Endothelial cell of umbilical vein (primary cell): Measurements from ENCODE around the gene MAGEB17. TPM values are rescaled to one million over a fixed set of nuclear protein-coding genes. Genes with fewer than 3 reads are reported as not detected.

Experiments used
- BruUV-seq: library from RNA; stranded (reverse); fragments of 400-500 nt; replicated peaks from 2 replicates; lab custom pipeline; 2021; lab: Mats Ljungman, UMichigan
- CTCF ChIA-PET: fragments of 300-600, 350-600 bp; sonication (Branson Sonifier 250); formaldehyde crosslinking; loops from one replicate; lab custom pipeline; 2021; ENCODE audit warnings: antibody characterized with exemption, inconsistent platforms; lab: Charles Lee
- POLR2A ChIA-PET: fragments of 300-600, 350-600 bp; sonication (Branson Sonifier 250); formaldehyde crosslinking; loops from one replicate; lab custom pipeline; 2021; ENCODE audit warnings: antibody characterized with exemption, inconsistent platforms; lab: Charles Lee
- DNase-seq: peaks from one replicate; pipeline ENCODE4 v3.0.0-alpha.2; 2011; ENCODE audit warnings: low read depth, low spot score
- FAIRE-seq: peaks from 2 replicates; lab custom pipeline; 2011; peaks lifted over from hg19 to GRCh38; lab: Jason Lieb, UNC
- H2AFZ ChIP-seq: 2 replicates; pipeline ENCODE4 v1.6.0; 2012; ENCODE audit warnings: low read depth, low read length, control low read depth, inconsistent platforms
- H3K27ac ChIP-seq: 2 replicates; pipeline ENCODE4 v1.5.1; 2011; ENCODE audit warnings: low read depth, mild to moderate bottlenecking, control low read depth, low read length, moderate library complexity; ENCODE audit not compliant: insufficient read depth
- H3K27me3 ChIP-seq, 2 experiments: 2 replicates each; pipeline versions ENCODE4 v1.6.0 to v1.6.1; 2011; ENCODE audit warnings: low read length in 2 of 2, mixed read lengths in 1 of 2; ENCODE audit not compliant: control insufficient read depth in 2 of 2, insufficient read depth in 2 of 2
- H3K36me3 ChIP-seq, 2 experiments: 2 replicates in 1 of 2; 3 replicates in 1 of 2; pipeline ENCODE4 v1.5.1; 2011; ENCODE audit warnings: low read length in 2 of 2, mild to moderate bottlenecking in 1 of 2, moderate library complexity in 1 of 2; ENCODE audit not compliant: control insufficient read depth in 2 of 2, insufficient read depth in 2 of 2; ENCODE audit errors: extremely low read depth in 1 of 2
- H3K4me1 ChIP-seq: 3 replicates; pipeline ENCODE4 v1.5.1; 2011; ENCODE audit warnings: mild to moderate bottlenecking, low read length; ENCODE audit not compliant: control insufficient read depth, insufficient read depth; ENCODE audit errors: extremely low read depth
- H3K4me2 ChIP-seq: 2 replicates; pipeline ENCODE4 v1.6.1; 2011; ENCODE audit warnings: low read length, control low read depth, mixed read lengths; ENCODE audit not compliant: insufficient read depth
- H3K4me3 ChIP-seq, 3 experiments: fragments of 200-600 bp in 1 of 3; sonication (generic), shearing (Covaris generic) in 1 of 3; replicated peaks in 1 of 3; 2 replicates each; pipeline ENCODE4 v1.5.1; 2011 to 2016; ENCODE audit warnings: control low read depth in 3 of 3, low read length in 3 of 3, mild to moderate bottlenecking in 2 of 3, inconsistent platforms in 1 of 3, low read depth in 1 of 3, moderate library complexity in 1 of 3; ENCODE audit not compliant: insufficient read depth in 1 of 3
- H3K79me2 ChIP-seq: 2 replicates; pipeline ENCODE4 v1.6.0; 2012; ENCODE audit warnings: low read length, inconsistent platforms; ENCODE audit not compliant: control insufficient read depth, insufficient read depth
- H3K9ac ChIP-seq: replicated peaks from 2 replicates; pipeline ENCODE3; 2011; ENCODE audit warnings: low read length, control low read depth; ENCODE audit not compliant: insufficient read depth; ENCODE audit errors: extremely low read depth
- H3K9me1 ChIP-seq: replicated peaks from 3 replicates; pipeline ENCODE4 v1.6.0; 2011; ENCODE audit warnings: mild to moderate bottlenecking, low read length; ENCODE audit not compliant: control insufficient read depth, insufficient read depth; ENCODE audit errors: extremely low read depth
- H3K9me3 ChIP-seq: replicated peaks from 2 replicates; pipeline ENCODE4 v1.5.1; 2012; ENCODE audit warnings: low read length, inconsistent platforms; ENCODE audit not compliant: control insufficient read depth, insufficient read depth
- H4K20me1 ChIP-seq: replicated peaks from 2 replicates; pipeline ENCODE3; 2011; ENCODE audit warnings: mild to moderate bottlenecking, low read length; ENCODE audit not compliant: control insufficient read depth, insufficient read depth; ENCODE audit errors: extremely low read depth
- FOS ChIP-seq: IDR thresholded peaks from 2 replicates; pipeline ENCODE4 v1.6.1; 2011; ENCODE audit warnings: mild to moderate bottlenecking, low read length, moderate library complexity, borderline replicate concordance; ENCODE audit not compliant: insufficient read depth
- GATA2 ChIP-seq: IDR thresholded peaks from 2 replicates; pipeline ENCODE4 v1.7.0; 2011; ENCODE audit warnings: low read depth, mild to moderate bottlenecking, moderate library complexity, mixed read lengths, low read length; ENCODE audit not compliant: insufficient read length, insufficient read depth
- JUN ChIP-seq: IDR thresholded peaks from 2 replicates; pipeline ENCODE4 v1.6.1; 2011; ENCODE audit warnings: borderline replicate concordance, low read depth; ENCODE audit not compliant: insufficient read length, insufficient read depth
- MYC ChIP-seq: IDR thresholded peaks from one replicate; pipeline ENCODE4 v1.6.1; 2011; ENCODE audit warnings: mild to moderate bottlenecking, low read depth, low read length
- POLR2A ChIP-seq: IDR thresholded peaks from 2 replicates; pipeline ENCODE4 v1.6.1; 2012; ENCODE audit warnings: low read depth, mild to moderate bottlenecking, control low read depth, low read length
- POLR2AphosphoS5 ChIP-seq: IDR thresholded peaks from 2 replicates; pipeline ENCODE4 v1.6.1; 2012; ENCODE audit warnings: low read depth, mild to moderate bottlenecking, control low read depth, low read length, moderate library complexity; ENCODE audit not compliant: insufficient read depth
- dilution Hi-C: fragments of 300-500 bp; cut with MboI; formaldehyde crosslinking; loops from one replicate; pipeline ENCODE4 v1.15.0; 2019; ENCODE audit warnings: low sequenced_read_pairs; ENCODE audit not compliant: extremely low pct_ligation_motif_present
- intact Hi-C: fragments of 100-400 bp; cut with micrococcal nuclease; formaldehyde crosslinking; loops from one replicate; pipeline ENCODE4 v1.10.0; 2022
- polyA plus RNA-seq, 4 experiments: library from polyadenylated mRNA; depleted of rRNA in 3 of 4; stranded (reverse) in 3 of 4; unstranded in 1 of 4; fragments of >200 nt; gene quantifications; 2 replicates each; pipeline versions ENCODE4 v1.2.1 to v1.2.3, GENCODE V29; 2011 to 2012; ENCODE audit warnings: missing spikeins in 1 of 4
- total RNA-seq: library from RNA; stranded (reverse); gene quantifications from 2 replicates; pipeline ENCODE4 v1.2.3, GENCODE V29; 2021
- TF ChIP-seq, protein P1 (sequence below), 2 donors: IDR thresholded peaks; 1 replicate in 1 of 2; 2 replicates in 1 of 2; pipeline ENCODE4 v1.5.1; 2011; ENCODE audit warnings: low read length in 2 of 2, mild to moderate bottlenecking in 2 of 2, moderate library complexity in 2 of 2, control low read depth in 1 of 2, inconsistent platforms in 1 of 2, low read depth in 1 of 2; ENCODE audit not compliant: insufficient read depth in 1 of 2; ENCODE audit errors: extremely low read depth in 1 of 2

MAGEB17 gene
- total and polyA plus RNA-seq, 2 donors (not counting 3 experiments of a cell fraction or from before 2014, with no cell fraction given) = not detected

GRCh38 chrX:16175329-16176061 lies 8.2 kb downstream of the MAGEB17 start:
- H4K20me1 ChIP-seq = no peaks in the 10 kb centered on the region
- H3K27me3 ChIP-seq = peaks cover 0 to 2% of the 10 kb centered on the region in 2 experiments
- ChIA-PET POLR2A (no interaction called here), CTCF (no interaction called here)
- no peak for FAIRE-seq
- dilution Hi-C loops = no loop called here
- no peak overlapping the region for H3K27ac ChIP-seq
- intact Hi-C loops = loop anchor here (5.0 kb wide), 1 partner anchor 33 kb away; no protein-coding TSS in a partner anchor
- H3K9me1 ChIP-seq = no peaks in the 10 kb centered on the region
- H2AFZ ChIP-seq = no peak overlapping the region
- no peak overlapping the region for H3K4me3 ChIP-seq
- no peaks in the 10 kb centered on the region for H3K9me3 ChIP-seq
- TF ChIP-seq JUN (no peak), FOS (no peak), POLR2AphosphoS5 (no peak), GATA2 (no peak), MYC (no peak), POLR2A (no peak)
- TF ChIP-seq, protein P1, sequence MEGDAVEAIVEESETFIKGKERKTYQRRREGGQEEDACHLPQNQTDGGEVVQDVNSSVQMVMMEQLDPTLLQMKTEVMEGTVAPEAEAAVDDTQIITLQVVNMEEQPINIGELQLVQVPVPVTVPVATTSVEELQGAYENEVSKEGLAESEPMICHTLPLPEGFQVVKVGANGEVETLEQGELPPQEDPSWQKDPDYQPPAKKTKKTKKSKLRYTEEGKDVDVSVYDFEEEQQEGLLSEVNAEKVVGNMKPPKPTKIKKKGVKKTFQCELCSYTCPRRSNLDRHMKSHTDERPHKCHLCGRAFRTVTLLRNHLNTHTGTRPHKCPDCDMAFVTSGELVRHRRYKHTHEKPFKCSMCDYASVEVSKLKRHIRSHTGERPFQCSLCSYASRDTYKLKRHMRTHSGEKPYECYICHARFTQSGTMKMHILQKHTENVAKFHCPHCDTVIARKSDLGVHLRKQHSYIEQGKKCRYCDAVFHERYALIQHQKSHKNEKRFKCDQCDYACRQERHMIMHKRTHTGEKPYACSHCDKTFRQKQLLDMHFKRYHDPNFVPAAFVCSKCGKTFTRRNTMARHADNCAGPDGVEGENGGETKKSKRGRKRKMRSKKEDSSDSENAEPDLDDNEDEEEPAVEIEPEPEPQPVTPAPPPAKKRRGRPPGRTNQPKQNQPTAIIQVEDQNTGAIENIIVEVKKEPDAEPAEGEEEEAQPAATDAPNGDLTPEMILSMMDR (IDR thresholded peaks at IDR 0.05; ENCODE audit: extremely low read depth in 1 of 2, insufficient read depth in 1 of 2, low read depth in 1 of 2, low read length in 2 of 2) = no peak
- no peaks in the 10 kb centered on the region for H3K36me3 ChIP-seq
- BruUV-seq = no TSS peak
- no peaks in the 10 kb centered on the region for H3K4me1 ChIP-seq
- H3K4me2 ChIP-seq = no peak overlapping the region
- no peak for DNase-seq
- H3K79me2 ChIP-seq = no peaks in the 10 kb centered on the region
- no peak overlapping the region for H3K9ac ChIP-seq
